Measurements from ENCODE around the gene MED27. TPM values are rescaled to one million over a fixed set of nuclear protein-coding genes. Genes with fewer than 3 reads are reported as not detected.

MED27 gene
- total and polyA plus RNA-seq, 7 donors, result 11.9 to 19.7 (median 15.6) TPM

- WGBS, 2 donors, result 89 to 93% methylated on average over 18 of the region's 18 CpGs
- no peak for DNase-seq
- TF ChIP-seq POLR2AphosphoS5 (IDR thresholded peaks at IDR 0.05) (no peak), EP300 (IDR thresholded peaks at IDR 0.05) (no peak), POLR2A (IDR thresholded peaks at IDR 0.05) (no peak), CTCF (IDR thresholded peaks at IDR 0.05) (no peak)
Observed at GRCh38 chr9:131862261-131862660, 217.4 kb downstream of the MED27 start.

GRCh38 chr9:131860430-131860829 is 219.2 kb downstream of the MED27 start:
- Histone ChIP-seq H3K4me1 (no peaks in the 10 kb centered on the region), H3K27me3 (no peaks in the 10 kb centered on the region), H3K27ac (no peak overlapping the region), H3K36me3 (peaks cover 0 to 38% (median 2%) of the 10 kb centered on the region in 4 donors), H3K4me3 (no peak overlapping the region), H3K9me3 (no peaks in the 10 kb centered on the region)
- no peak for TF ChIP-seq POLR2A (IDR thresholded peaks at IDR 0.05)
- no peak for TF ChIP-seq POLR2AphosphoS5 (IDR thresholded peaks at IDR 0.05)
- TF ChIP-seq EP300 (IDR thresholded peaks at IDR 0.05), result no peak
- no peak for TF ChIP-seq CTCF (IDR thresholded peaks at IDR 0.05)
- intact Hi-C loops (cut with DNase I), result no loop called here
- DNase-seq, result no peak
- 88 to 90% methylated on average over 13 of the region's 13 CpGs for WGBS, 2 donors

More at GRCh38 chr9:131862261-131862660, 217.4 kb downstream of the MED27 start:
- H3K4me1 ChIP-seq, result no peaks in the 10 kb centered on the region
- intact Hi-C loops (cut with DNase I), result no loop called here
- H3K36me3 ChIP-seq, result peaks cover 0 to 38% (median 2%) of the 10 kb centered on the region in 4 donors
- H3K4me3 ChIP-seq, result no peak overlapping the region
- H3K27me3 ChIP-seq, result no peaks in the 10 kb centered on the region
- no peak overlapping the region for H3K27ac ChIP-seq
- H3K9me3 ChIP-seq, result no peaks in the 10 kb centered on the region

- no peak overlapping the region for H3K4me3 ChIP-seq
- WGBS, 2 donors, result 91 to 94% methylated on average over 12 of the region's 12 CpGs
- H3K9me3 ChIP-seq, result no peaks in the 10 kb centered on the region
- peaks cover 0 to 32% (median 2%) of the 10 kb centered on the region in 4 donors for H3K36me3 ChIP-seq
- no peak overlapping the region for H3K27ac ChIP-seq
- H3K27me3 ChIP-seq, result no peaks in the 10 kb centered on the region
- H3K4me1 ChIP-seq, result no peaks in the 10 kb centered on the region
- no peak for DNase-seq
- intact Hi-C loops (cut with DNase I), result no loop called here
- TF ChIP-seq CTCF (IDR thresholded peaks at IDR 0.05), result no peak
- no peak for TF ChIP-seq POLR2AphosphoS5 (IDR thresholded peaks at IDR 0.05)
- TF ChIP-seq POLR2A (IDR thresholded peaks at IDR 0.05), result no peak
- TF ChIP-seq EP300 (IDR thresholded peaks at IDR 0.05), result no peak
Observed at GRCh38 chr9:131858147-131858546, 221.5 kb downstream of the MED27 start.

GRCh38 chr9:131856105-131856504 is 223.6 kb downstream of the MED27 start:
- no peaks in the 10 kb centered on the region for H3K9me3 ChIP-seq
- WGBS, 2 donors, result 89% methylated on average over 21 of the region's 21 CpGs
- no peak for DNase-seq
- H3K4me3 ChIP-seq, result no peak overlapping the region
- H3K4me1 ChIP-seq, result no peaks in the 10 kb centered on the region
- H3K36me3 ChIP-seq, result peaks cover 0 to 14% (median 0%) of the 10 kb centered on the region in 4 donors
- H3K27me3 ChIP-seq, result no peaks in the 10 kb centered on the region
- no peak overlapping the region for H3K27ac ChIP-seq
- no peak for TF ChIP-seq POLR2A (IDR thresholded peaks at IDR 0.05)
- no peak for TF ChIP-seq POLR2AphosphoS5 (IDR thresholded peaks at IDR 0.05)
- intact Hi-C loops (cut with DNase I), result no loop called here

- no peaks in the 10 kb centered on the region for H3K27me3 ChIP-seq
- H3K4me3 ChIP-seq, result no peak overlapping the region
- WGBS, 2 donors, result 65 to 66% methylated on average over 21 of the region's 21 CpGs
- intact Hi-C loops (cut with DNase I), result no loop called here
- no peak for DNase-seq
- no peaks in the 10 kb centered on the region for H3K4me1 ChIP-seq
- H3K9me3 ChIP-seq, result no peaks in the 10 kb centered on the region
- TF ChIP-seq CTCF (IDR thresholded peaks at IDR 0.05) (no peak), POLR2AphosphoS5 (IDR thresholded peaks at IDR 0.05) (no peak), EP300 (IDR thresholded peaks at IDR 0.05) (no peak), POLR2A (IDR thresholded peaks at IDR 0.05) (no peak)
- H3K36me3 ChIP-seq, result peaks cover 0 to 4% (median 0%) of the 10 kb centered on the region in 4 donors
- no peak overlapping the region for H3K27ac ChIP-seq
Observed at GRCh38 chr9:131854896-131855613, 224.6 kb downstream of the MED27 start.

Data from sigmoid colon (tissue), 7 donors.